Inferior parietal cortex (tissue), 1 donor: Measurements from ENCODE around the gene DCAKD.

Source experiments
- DNase-seq: peaks from one replicate; pipeline ENCODE4 v3.0.0-alpha.2; 2016; ENCODE audit errors: extremely low spot score

DCAKD gene, protein sequence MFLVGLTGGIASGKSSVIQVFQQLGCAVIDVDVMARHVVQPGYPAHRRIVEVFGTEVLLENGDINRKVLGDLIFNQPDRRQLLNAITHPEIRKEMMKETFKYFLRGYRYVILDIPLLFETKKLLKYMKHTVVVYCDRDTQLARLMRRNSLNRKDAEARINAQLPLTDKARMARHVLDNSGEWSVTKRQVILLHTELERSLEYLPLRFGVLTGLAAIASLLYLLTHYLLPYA

DNA sequence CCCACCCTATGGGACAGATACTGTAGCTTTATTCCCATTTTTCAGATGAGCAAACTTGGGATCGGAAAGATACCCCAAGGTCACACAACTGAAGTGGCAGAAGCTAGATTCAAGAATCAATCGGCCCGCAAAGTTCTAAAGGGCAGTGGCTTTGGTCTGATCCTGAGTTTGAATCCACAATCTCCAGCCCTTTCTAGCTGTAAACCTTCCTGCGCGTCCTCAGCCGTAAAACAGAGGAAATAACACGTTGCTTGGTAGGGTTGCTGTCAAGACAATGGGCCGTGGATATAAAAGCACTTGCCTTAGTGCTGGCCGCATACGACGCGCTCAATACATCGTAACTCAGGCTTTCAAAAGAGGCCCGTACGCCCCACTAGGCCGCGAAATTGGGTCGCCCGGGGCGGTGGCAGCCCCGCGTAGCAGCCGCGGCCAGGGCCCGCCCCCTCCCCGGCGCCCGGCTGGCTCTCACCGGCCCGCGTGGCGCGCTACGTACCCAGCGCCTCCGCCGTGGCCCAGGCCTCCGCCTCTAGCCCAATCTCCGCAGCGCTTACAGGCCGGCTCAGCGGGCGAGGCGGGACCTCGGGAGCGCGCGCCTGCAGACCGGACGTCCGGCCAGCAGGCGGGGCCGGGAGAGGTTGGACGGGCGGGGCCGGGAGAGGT, at the start of gene DCAKD:
Gene DCAKD, minus strand, starts transcription at position 573 of the 660 bp plus-strand sequence. CDS start 16,747 bp downstream, outside the sequence.
- DNase-seq, result peak; percentile 87

DNA sequence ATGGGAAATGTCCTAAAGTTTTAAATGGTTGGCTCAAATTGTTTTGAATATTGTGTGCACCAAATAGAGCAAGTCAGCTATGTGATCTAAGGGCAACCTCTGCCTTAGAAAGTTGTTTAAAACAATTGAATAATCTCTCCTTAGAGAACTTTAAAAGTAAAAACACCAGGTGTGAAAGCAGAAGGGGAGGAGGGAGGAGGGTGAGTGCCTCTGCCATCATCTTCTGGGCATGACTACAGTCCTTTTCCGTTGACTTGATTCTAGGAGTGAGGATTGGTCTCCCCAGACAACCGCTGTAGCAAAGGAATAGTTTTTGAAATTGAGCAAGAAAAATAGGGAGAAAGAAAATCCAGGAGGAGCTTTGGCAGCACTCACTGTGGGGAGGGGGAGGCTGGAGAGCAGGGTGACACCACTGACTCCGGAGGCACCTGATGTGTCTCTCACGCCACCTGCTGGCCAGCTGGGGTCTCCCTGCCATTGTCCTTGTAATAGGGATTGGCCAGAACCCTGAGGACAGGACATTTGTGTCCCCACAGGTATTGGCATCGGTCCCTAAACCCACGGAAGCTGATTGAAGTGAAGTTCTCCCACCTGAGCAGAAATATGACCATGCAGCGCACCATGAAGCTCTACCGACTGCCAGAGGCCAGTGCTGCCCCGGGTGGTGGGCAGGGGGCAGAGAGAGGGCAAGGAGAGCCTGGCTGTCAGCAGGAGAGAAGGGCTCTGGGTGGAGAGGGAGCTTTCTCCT, 47.6 kb upstream of the DCAKD start:
- peak; percentile 80 for DNase-seq

DNA sequence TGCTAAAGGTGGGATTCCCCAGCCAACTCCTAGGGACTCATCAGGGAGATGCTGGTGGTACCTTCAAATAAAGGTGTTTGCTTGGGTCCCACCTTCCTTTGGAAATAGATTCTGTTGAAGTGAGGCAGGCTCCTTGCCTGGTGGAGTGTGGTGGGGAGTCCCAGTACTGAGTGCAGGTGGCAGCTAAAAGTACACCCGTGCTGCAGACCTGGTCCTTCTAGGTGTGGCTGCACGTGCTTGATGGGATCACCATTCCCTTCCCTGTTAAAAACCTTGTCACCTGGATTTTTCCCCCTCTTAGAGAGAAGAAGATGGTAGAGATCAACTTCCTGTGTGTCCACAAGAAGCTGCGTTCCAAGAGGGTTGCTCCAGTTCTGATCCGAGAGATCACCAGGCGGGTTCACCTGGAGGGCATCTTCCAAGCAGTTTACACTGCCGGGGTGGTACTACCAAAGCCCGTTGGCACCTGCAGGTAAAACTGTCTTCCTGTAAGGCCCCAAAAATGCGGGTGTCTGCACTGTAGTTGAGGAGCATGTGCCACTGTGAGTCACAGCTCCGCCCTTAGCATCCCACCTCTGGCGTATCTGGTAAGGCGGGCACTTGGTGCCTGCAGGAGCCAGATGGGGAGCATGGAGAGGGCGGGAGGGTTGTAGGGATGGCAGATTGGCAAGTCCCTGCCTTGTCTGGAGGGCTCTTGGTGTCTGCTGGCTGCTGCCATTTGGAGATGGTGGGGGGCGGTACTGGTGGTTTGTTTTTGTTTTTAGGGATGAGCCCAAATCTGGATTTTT, 46.8 kb upstream of the DCAKD start:
- no peak for DNase-seq

DNA sequence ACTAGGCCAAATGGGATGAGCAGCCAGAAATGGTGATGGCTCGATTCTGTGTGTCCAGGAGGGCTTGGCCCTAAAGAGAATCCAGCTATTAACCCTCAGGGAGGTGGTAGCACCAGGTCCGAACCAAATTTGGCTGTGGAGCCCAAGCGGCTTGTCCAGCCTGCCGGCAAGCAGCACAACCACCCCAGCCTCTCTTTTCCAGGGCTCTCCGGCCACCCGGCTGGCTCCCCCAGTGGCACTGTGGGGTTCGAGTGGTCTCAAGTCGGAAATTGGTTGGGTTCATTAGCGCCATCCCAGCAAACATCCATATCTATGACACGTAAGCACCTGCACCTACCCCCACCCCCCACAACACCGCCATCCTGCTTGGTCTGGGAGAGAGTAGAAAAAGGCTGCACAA, 45.5 kb upstream of the DCAKD start:
- no peak for DNase-seq

DNA sequence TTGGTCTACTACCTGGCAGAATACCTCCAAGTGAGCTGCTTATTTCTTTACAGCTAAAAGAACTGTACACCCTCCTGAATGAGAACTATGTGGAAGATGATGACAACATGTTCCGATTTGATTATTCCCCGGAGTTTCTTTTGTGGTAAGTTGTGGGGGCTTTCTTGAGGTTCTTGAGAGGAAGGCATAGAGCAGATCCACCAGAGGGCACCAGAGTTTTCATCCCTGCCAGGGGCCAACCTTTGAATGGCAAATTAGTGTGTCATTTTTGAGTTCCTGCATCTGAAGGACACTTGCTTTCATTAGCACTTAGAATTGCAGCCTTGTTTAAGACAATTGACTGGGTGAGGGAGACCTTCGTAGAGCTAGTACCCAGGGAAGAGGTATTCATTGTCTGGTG, 44.7 kb upstream of the DCAKD start:
- peak; percentile 43 for DNase-seq

DNA sequence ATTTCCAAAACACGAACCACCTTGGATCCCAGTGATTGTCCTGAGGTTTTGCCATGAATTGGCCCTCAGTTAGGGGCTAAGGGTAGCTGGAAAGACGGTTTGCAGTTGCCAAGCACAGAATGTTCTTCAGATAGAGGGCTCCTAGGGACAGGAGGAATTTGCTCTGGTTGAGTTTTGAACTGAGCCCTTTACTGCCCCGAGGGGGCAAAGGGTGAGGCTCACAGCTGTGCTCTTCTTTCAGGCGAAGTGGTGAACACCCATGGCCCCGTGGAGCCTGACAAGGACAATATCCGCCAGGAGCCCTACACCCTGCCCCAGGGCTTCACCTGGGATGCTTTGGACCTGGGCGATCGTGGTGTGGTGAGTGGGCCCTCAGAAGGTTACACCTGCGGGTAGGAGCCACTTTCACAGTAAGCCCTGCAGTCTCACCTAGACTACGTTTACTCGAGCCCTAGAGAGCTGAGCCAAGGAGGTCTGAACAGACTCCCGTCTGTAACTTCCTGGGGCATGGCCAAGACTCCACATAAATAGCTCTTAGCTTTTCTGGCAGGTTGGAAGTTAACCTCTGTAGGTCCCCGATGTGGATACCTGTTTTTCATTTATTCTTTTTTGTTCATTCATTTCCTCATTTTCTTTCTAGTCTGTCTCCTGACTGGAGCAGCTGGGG, 42.1 kb upstream of the DCAKD start:
- DNase-seq, result no peak

DNA sequence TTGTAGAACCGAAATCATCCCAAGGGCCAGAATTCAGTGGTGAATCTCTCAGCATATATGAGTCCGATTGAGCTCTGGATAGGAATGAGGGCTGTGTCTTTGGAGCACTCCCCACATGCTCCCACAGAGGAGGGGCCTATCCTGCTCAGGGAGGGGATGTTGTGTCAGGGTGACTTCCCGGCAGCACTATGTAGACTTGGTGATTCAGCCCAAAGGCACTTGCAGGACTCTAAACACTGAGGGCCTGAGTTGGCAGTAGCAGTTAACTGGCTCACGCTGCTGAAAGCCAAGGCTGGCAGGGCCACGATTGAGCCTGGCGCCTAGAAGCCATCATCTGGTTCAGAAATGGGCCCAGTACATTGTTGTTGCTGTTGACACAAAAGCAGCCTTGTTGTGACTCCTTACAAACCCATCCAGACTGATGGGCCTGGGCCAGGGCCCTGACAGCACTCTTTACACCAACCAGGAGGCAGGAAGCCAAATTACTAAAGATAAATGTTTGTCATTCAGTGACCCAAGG, 41.5 kb upstream of the DCAKD start:
- DNase-seq, result peak; percentile 89

DNA sequence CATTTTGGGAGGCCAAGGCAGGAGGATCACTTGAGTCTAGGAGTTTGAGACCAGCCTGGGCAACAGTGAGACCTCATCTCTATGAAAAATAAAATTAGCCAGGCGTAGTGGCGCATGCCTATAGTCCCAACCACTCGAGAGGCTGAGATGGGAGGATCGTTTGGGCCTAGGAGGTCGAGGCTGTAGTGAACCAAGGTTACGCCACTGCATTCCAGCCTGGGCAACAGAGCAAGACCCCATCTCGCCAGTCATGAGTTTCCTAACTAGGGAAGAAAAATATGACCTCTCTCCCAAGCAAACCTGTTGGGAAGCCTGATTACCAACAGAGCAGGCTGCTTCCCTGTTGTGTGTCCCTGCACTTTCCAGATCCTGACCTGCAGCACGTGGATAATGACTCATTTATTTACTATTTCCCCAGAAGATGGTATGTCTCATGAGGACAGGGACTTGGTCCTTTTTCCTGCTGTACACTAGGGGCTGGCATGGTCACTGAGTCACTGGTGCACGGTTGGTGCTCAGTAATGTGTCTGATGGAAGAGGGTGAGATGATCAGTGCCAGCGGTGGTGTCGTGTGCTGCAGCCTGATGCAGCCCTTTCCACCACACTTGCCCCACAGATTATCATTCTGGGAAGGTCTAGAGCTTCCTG, 40.5 kb upstream of the DCAKD start:
- DNase-seq, result no peak

DNA sequence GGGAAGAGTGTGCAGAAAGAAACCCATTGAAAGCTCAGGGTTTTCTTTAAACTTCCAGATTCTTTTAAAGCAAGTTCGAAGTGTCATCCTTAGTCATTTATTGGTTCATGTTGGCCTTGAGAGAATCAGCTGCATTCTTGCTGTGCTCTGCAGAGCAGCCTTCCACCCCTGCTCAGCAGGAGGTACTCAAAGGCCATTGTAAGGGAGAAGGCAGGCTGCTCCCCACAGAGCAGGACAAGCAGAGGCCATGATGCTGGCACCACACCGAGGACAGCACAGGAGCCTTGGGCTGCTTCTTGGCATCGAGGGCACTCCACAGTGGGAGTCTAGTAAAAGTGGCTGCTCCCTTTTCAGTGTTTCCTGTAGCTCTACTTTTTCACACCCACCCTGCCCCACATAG, 39.3 kb upstream of the DCAKD start:
- DNase-seq, result no peak

DNA sequence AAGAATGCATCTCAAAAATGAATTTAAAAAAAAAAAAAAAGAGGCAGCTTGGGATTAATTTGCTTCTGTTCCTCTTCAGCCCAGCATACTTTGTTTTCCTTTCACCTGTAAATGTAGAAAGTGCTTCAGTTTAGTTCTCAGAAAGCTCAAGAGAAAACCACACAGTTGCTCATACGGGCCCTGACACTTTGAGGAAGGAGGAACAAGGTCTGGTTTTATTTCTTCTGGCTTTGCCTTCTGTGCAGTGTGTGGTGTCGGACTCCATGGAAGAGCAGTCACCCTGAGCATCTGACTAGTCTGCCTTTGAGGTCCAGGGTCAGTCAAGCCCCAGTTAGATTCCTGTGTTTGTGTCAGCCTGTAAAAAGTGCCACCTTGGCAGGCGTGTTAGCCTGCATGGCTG, 37.3 kb upstream of the DCAKD start:
- no peak for DNase-seq

DNA sequence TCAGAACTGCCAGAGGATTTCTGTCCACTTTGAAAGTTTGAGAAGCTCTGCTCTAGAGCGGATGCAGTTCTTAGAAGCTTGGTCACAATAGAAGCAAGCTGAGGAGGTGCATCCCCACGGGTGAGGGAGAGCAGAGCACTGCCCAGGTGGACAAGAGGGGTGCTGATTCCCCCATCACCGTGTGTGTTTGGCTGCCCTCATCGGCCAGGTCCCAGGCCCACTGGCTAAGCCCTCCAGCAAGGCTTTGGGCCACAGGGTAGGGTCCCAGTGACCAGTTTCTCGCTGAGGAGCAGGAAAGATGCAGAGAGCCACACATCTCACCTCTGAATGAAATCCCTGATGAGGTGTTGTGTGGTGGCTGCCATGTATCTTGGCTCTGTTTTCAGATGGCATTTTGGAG, 36.5 kb upstream of the DCAKD start:
- DNase-seq, result no peak

DNA sequence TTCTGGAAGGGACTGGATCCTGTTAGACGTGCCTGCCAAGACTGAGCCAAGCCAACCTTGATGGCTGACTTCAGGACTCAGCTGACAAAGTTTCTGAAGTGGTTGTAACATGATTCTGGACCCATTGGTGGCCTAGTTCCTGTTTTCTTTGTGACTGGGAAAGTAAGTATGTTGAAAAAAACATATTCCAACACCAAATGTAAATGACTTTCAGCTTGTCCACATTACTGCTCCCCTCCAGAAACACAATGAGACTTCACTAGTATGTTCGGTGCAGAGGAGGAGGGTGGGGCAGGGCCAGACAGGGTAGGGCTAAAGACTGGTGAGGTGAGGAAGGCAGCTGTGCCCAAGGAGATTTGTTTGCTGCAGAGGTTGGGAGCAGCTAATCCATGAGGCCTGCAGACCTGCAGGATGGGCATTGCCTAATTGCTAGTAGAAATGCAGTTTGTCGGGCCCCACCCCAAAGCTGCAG, 36.1 kb upstream of the DCAKD start:
- DNase-seq, result no peak

DNA sequence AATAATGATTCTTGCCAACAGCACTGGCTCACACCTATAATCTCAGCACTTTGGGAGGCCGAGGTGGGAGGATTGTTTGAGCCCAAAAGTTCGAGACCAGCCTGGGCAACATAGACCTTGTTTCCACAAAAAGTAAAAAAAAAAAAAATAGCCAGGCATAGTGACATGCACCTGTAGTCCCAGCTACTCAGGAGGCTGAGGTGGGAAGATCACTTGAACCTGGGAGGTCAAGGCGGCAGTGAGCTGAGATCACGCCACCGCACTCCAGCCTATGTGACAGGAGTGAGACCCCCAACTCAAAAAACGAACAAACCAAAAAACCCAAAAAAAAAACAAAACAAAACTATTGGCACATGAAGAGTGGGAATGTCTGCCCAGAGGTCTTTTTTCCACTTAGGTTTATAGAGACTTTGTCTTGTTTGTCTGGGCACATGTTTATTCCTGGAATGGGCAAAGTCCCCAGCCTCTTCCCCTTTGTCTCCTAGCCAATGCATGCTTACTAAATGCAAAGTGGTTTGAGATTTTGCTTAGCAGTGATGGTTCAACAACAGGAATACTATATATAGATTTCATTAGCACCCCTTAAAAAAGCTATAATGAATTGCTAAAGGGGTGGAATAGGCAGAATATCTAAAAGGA, 35.6 kb upstream of the DCAKD start:
- no peak for DNase-seq

DNA sequence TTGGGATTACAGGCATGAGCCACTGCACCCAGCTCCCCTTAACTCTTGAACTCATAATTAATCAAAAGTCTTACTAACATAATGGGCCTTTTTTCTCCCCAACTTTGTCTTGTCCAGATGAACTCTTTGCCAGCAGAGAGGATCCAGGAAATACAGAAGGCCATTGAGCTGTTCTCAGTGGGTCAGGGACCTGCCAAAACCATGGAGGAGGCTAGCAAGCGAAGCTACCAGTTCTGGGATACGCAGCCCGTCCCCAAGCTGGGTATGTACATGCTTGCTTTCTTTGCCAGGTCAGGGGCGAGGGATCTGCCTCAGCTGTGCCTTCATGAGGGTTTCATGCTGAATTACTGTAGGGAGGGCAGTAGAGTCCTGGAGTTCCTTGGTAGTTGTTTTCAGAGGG, 35.0 kb upstream of the DCAKD start:
- no peak for DNase-seq

DNA sequence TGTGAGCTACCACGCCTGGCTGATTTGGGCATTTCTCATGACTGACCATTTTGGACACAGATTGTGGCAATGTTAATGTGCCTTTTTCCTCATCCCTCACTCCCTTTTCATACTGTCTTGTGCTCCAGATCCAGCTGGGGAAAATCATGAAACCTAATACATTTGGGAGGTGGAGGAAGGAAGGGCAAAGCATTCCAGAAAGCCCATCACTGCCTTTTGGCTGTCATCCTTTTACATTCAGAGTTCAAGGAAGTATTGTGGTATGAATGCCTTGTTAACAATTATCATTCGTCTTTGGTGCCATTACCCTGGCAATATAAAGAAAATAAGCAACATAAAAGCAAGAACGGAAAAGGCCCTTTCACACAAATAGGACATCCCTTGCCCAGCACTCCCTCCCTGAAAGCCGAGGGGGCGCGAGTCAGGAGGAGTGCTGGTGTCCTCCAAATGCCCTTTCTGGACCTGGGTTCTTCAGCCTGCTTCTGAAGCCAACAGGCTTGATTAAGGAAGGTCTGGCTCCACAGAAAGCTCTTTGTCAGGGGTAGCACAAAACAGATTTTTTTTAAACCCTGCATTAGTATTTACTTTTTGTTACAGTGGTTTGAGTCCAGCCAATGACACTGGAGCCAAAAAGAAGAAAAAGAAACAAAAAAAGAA, 29.7 kb upstream of the DCAKD start:
- DNase-seq, result no peak

DNA sequence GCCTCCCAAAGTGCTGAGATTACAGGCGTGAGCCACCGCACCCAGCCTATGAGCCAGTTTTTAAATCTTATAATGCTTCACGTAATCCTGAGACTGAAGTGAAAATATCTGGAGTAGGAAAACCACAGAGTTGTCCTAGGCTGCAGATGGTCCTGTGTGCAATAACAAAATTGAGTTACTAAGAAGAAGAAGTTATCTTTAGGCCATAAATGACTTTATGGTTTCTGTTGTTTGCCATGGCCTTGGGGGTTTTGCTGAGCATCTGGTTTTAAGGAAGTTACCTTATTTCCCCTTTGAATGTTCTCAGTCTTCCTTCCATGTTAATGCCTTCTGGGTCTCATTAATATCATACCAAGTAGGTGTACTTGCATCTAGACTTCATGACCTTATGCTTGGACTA, 26.2 kb upstream of the DCAKD start:
- DNase-seq, result no peak

DNA sequence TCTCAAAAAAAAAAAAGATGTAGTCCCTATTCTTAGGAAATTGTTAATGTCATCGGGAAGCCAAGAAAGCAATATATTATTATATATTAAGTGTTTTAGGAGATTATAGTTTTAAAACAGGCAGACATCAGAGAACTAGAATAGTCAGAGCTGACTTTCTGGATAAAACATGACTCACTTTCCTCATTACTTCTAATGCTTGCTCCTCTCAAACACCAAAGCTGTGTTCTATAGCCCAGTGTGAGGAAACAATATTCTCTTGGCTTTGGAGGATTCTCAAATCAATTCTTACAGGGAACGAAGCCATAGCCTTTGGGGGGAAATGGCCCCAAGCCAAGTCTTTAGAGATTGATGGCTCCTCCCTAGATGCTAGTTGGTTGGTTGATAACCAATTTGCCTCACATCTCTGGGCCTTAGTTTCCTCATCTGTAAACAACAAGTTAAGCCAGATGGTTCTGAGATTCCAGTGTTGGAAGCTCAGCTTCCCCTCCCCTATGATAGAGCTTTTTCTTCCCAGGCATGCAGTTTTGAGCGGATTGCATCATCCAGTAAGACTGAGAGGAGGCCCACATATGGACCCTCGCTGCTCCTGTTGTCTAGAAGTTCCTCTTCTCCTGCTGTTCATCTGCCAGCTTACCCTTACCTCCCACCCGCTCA, 22.1 kb upstream of the DCAKD start:
- DNase-seq, result no peak

DNA sequence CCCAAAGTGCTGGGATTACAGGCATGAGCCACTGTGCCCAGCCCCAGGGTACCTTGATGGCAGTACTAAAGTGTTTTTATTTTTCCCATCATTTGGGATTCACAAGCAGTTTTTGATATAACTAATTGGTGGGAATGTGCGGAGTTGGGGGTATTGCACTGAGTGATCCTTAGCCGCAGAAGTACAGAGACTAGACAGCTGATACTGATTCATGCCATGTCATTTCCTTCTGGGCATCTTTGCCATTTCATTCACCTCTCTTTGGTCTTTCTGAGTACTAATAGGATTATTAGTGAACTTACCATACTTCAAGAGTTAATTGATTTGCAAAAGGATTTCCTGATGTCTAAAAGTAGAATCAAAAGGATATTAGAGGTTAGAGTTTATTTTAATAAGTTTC, 19.4 kb upstream of the DCAKD start:
- no peak for DNase-seq

DNA sequence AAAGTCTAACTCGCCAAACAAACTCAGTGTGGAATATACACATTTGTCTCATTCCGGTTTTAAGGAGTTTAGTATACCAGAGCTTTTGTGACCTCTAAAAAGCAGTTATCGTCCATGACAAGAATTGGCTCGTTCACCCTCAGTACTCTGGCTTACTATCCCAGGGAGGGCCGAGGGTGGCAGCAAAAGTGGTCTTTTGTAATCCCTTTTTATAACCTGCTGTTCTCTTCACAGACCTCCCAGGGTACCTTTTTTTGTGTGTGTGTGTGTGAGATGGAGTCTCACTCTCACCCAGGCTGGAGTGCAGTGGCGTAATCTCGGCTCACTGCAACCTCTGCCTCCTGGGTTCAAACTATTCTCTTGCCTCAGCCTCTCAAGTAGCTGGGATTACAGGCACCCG, 18.6 kb upstream of the DCAKD start:
- DNase-seq, result no peak
